ENCODE measurements around the gene EHD4.

EHD4 gene

DNA sequence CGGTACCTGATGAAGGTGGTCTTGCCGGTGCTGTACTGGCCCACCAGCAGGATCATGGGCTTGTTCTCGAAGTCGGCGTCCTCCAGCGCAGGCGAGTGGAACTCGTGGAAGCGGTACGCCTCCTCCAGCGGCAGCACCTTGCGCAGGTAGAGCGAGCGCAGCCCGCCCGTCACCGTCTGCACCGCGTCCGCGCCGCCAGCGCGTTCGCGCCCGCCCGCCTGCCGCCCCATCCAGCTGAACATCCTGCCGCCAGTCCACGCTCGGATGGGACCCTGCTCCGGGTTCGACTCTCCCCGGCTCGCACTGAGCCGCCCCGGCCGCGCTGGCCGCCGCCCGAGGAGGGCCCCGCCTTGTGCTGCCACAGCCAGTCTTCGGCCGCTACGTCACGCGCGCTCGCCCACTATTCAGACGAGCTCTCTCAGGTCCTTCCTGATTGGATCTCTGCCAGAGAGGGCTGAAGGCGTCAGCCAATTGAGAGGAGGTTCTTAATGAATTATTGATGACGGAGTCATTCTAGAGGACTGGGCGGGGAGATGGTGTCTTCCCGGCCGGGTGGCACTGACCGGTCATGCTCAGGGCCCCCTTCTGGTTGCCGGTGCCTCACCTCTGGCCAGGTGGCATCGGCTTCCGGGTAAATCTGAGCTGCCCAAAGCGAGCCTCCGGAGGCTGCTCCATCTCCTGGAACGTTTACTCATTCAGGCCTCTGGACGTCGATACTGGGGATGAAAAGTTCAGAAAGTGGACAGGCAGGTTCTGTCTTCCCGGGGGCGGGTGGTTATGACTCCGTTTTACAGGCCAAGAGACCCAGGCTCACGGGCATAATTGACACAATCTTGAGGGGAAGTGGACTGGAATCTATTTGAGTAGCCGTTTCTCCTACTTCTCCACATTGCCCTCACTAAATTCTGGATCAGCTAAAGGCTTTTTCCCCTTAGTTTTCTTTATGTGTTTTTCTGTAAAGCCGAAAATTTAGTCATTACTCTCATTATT, at the start of gene EHD4:
Gene EHD4 (minus strand): TSS at position 305 of the 990 bp plus-strand sequence. CDS start 63 bp downstream, at position 242.
- DNase-seq, result peak; percentile 93

DNA sequence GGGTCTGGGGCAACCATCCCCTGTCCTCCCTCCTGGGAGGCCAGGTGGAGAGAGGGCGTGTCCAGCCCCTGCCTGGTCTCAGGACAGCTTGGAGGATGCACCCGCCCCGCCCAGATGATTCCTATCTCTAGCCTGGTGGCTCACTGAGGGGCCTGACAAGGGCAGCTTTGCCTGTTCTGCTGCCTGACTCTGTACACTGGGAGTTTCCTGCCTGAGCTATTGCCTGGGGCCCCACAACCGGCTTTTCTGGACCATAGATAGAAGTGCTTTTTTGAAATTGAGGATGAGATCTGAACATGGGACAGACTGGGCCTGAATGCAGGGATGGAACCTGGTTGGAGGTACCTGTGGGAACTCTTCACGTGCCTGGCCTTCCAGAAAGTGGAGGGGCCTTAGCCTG, 49.2 kb upstream of the EHD4 start:
- DNase-seq, result no peak

- DNase-seq, result no peak
Observed at GRCh38 chr15:42020713-42021273, 48.4 kb upstream of the EHD4 start, which contains the start of gene PLA2G4E. Gene PLA2G4E (minus strand): TSS chr15:42021042. CDS start chr15:42021030, 12 bp downstream.

DNA sequence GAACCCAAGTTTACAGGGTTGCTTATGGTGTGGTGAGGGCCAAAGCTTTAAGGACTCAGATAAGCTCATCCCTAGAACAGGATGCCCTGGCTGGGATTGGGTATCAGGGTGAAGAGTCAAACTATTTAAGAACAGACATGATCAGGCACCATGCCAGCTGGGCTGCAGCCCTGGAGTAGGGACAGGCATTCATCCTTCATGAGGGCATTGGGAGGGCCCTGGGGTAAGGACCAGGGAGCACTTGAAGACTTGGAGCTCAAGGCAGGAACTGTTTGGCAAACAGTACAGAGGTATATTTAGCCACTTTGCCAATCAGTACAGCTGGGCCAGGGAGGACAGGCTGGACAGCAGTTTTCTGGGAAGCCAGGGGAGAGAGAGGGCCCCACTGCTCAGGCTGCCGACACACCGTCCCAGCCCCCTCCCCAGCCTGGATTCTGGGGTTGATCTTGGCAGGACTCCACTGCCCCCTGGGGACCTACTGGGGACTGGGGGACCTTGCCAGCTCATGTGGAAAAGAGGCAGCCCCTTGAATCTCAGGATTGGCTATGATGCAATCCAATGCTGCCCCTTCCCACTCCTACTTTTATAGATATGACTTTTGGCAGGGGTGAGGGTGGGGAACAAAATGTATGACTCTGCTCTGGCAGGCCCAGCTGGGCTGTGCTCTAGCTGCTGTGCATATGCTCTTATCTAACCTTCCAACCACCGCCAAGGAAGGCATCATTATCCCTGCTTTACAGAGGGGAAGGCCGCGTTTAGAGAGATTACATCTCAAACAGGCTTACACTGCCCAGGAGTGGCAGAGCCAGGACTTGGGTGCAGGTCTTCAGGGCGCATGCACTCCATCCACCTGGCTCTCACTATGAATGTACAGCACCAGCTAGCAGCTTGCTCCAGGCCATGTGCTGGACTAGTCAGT, 46.2 kb upstream of the EHD4 start:
- DNase-seq, result no peak

DNA sequence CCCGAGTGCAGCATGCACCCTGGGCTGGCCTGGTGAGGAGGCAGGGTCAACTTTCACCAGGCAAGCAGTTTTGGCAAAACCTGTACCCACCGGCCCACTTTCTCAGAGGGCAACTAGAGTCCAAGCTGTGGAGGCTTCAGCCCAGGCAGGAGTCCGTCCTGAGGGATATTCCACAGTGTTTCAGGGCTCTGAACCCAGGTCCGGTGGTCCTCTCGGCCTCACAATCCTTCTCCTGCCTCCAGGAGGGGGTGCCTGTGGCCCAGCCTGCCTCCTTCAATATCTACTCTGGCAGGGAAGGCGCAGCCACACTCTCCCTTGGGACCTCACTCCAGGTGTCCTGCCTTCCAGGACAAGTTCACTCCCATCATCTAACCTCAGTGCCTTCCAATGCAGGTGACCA, 44.6 kb upstream of the EHD4 start:
- DNase-seq, result no peak

GRCh38 chr15:42014406-42014805, 42.0 kb upstream of the EHD4 start:
- DNase-seq, result no peak

DNA sequence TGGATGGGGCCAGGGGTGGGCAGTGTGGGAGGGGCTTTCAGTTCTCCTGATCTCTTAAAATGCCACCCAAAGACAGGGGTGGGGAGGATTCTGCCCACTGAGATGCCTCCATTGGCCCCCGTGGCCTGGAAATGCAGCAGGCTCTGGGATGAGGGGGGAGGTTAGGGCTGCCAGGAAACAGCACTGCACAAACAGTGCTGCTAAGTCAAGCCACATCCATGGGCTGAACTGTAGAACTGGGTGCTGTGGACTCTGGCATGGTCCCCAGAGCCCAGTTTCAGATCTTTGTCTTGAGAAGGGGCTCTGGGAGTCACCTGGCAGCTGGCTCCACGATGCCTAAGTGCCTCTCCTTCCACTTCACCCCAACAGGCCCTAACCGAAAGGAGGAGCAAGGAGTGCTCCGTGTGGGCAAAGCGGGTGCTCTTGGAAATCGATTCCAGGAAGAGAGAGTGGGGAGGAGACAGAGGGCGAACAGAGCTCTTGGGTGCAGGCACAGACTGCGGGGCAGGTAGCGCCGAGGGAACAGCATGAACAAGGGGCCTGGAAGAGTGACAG, 40.6 kb upstream of the EHD4 start:
- DNase-seq, result no peak

GRCh38 chr15:42012241-42012640, 39.9 kb upstream of the EHD4 start:
- no peak for DNase-seq

DNA sequence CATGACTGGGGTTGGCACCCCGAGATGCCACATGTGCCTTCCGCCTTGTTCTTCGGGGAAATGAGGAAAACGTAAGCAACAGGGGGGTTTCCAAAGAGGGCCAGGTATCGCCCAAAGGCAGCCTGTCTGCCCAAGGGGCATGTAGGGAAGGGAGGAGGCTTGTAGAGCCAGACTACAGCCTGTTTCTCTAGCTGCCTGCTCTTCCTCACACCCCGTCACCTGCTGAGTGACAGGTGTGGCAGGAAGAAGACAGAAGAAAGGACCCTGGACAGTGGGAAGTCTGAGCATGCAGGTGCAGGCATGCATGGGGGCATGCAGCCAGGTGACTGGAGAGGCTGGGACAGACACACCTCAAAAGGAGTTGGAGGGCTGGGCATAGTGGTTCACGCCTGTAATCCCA, 38.7 kb upstream of the EHD4 start:
- no peak for DNase-seq

GRCh38 chr15:42010434-42010833, 38.1 kb upstream of the EHD4 start:
- no peak for DNase-seq

DNA sequence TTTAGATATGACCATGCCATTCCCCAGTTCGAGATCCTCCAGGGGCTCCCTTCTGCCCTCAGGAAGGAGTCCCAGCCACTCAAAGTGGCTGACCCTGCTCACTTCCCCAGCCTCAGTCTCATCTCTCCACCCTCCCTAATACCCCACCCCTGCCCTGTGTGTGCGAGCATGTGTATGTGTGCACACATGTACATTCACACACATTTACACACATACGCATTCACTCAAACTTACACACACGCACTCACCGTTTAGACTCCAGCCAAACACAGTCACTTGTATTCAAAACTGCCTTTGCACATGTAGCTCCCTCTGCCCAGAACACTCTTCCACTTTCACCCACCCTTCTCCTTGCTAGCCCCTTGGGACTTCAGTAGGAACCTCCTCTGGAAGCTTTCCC, 37.1 kb upstream of the EHD4 start:
- no peak for DNase-seq

DNA sequence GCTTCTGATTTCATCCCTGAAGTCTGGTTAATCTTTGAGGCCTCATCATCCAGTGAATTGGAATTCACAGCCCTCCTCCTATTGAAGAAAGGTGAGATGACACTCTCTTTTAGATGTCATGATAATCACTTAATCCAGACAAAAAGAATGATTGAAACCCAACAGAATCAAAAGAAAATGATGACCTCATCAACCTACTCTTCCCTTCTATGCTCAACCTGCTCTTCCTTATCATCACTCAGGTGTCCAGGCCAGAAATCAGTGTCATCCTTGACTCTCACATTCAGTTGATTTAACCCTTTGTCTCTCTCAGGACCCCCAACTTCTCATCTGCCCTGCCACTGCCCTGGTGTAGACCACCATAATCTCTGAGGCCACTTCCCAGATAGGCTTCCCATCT, 36.7 kb upstream of the EHD4 start:
- no peak for DNase-seq

GRCh38 chr15:42007386-42007785, 35.0 kb upstream of the EHD4 start:
- no peak for DNase-seq

DNA sequence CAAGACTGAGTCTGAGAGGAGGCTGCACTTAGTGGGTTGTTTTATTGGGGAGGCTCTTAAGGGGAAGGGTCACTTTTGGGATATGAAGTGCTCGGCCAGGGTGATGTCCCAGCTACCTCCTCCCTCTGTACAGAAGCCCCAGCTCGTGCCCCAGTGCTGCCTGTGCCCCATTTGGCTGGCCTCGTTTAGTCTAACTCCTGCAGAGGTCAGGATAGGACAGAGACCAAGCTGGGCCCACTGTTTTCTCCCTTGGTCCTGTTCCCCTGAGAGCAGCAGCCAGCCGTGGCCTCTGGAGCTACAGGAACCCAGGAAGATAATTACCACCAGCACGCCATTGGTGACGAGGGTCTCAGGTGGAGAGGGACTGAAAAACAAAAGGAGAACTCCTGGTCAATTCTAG, 30.0 kb upstream of the EHD4 start:
- no peak for DNase-seq

- no peak for DNase-seq
Observed at GRCh38 chr15:42001236-42001635, 28.9 kb upstream of the EHD4 start.

- DNase-seq, result no peak
Observed at GRCh38 chr15:41999290-42000285, 27.2 kb upstream of the EHD4 start.

DNA sequence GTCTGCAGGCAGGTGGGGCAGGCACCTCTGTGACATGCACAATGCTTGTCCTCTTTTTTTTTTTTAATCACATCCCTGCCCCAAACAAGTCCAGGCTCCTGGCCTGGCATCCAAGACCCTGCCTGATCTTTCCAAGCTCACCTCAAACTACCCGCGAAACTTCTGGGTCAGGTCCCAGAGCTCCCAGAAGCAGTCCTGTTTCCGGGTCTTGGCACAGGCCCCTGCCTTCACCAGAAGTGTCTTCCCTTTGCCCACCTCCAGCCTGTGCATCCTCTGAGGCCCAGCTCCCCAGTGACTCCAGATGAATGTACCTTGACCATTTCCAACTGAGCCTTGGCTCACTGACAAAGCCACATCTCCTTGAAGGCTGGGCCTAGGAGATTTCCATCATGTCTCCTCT, 25.5 kb upstream of the EHD4 start:
- no peak for DNase-seq

- DNase-seq, result no peak
Observed at GRCh38 chr15:41996921-41997592, 24.7 kb upstream of the EHD4 start.

DNA sequence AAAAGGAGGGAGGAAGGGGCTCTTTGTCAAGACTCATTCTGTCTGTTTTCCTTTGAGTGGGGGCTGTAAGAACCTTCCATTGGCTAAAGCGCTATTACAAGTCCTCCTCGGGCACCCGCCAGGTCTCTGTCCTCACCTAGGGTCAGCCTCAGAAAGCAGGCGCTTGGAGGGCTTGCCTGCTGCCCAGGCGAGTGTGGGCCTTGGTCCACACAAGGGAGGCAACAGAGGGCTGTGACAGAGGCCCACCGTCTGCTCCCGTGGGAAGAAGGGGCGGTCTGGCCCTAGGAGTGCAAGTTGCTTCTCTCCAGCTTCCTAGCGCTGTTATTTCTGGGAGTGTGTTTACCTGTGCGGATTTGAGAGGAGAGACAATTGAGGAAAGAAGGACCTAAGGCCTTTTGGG, 24.0 kb upstream of the EHD4 start:
- DNase-seq, result no peak

DNA sequence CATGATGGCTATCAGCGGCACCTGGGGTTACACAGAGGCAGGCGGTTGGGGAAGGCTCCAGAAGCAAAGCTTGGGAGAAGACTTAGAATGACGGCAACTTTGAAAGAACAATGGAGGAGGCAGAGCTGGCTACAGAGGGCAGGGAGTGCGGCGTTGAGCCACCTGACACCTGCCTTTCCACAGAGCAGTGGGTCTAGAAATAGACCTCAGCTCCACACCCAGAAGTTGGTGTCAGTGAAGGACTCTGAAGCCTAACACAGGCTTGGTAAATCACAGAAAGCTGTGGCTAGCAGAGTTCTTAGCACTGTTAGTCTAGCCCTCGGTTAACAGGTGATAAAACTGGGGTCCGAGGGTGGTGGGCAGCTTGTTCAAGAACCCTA, 23.1 kb upstream of the EHD4 start:
- DNase-seq, result no peak
